ENCODE results near the gene ZNF436.
"Not testable (repeated sequence)": the region's sequence is repeated elsewhere in the genome, so short reads cannot be mapped to it uniquely, and the experiment has no call there.

Gene ZNF436

DNA sequence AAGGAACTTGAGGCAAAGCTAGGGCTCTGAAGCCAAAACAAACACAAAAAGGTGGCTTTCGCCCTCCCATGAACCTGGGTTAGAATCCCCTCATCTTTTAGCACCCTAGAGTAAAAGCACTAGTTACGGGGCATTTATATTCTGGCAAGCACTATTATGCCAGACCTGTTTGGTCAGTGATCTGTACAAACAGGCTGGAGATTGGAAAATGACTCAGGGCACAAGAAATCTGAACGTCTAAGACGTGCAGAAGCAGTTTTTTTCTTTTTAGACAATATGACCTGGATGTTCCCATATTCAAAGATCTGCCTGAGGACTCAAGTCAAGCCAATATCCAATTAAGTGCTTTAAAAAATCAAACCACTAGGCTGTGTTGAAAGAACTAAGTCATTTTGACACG is 3.0 kb downstream of the ZNF436 start:
- no peak for DNase-seq (ENCODE audit: low read depth)

- no peak for DNase-seq (ENCODE audit: low read depth)
Observed at GRCh38 chr1:23366146-23366545, 3.5 kb downstream of the ZNF436 start.

GRCh38 chr1:23362218-23362713 is 7.4 kb downstream of the ZNF436 start:
- no peak for DNase-seq (ENCODE audit: low read depth)

DNA sequence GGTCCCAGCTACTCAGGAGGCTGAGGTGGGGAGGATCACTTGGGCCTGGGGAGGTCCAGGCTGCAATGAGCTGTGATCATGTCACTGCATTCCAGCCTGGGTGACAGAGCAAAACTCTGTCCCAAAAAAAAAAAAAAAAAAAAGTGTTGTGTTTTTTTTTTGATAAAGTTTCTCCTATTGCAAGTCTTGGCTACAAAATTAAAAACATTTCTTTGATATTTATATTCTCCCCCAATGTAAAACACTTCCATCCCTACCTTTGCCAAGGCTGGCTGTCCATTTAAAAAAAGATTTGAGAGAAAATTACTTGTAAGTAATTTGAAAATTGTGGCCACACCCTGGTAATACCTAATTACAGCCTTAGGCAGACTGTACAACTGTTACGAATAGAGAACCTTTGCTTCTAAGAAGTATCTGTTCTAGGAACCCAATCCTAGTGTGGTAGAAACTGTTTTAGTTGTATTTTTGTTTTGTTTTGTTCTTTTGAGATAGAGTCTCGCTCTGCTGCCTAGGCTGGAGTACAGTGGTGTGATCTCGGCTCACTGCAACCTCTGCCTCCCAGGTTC is 11.2 kb downstream of the ZNF436 start:
- DNase-seq (ENCODE audit: low read depth), result no peak

- DNase-seq (ENCODE audit: low read depth), result no peak
Observed at GRCh38 chr1:23357138-23357908, 12.3 kb downstream of the ZNF436 start.

DNA sequence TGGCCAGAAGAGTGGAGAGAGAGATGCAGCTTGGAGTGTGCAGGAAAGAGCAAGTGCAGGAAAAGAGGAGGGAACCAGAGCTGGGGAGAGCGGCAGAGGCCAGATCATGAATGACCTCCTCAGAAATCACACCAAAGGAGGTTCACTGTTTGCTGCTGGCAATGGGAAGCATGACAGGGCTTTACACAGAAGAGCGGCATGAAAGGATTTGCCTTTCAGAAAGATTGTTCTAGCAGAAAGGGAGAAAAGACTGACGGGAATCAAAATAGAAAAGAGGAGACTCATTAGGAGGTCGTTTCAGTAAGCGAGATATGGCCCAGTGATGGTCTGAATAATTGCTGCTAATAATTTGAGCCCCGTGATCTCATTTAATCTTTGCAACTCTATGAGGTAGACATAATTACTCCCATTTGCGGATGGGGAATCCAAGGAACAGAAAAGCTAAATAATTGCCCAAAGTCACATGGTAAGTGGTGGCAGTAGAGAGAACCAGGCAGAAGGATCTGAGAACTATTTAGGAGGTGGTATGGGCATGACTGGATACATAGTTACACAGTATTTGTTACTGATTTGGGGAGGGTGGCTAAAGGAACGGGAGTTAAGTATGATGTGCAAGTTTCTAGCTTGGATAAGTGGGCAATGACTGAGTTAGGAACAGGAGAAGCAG is 13.0 kb downstream of the ZNF436 start:
- no peak for DNase-seq (ENCODE audit: low read depth)

DNA sequence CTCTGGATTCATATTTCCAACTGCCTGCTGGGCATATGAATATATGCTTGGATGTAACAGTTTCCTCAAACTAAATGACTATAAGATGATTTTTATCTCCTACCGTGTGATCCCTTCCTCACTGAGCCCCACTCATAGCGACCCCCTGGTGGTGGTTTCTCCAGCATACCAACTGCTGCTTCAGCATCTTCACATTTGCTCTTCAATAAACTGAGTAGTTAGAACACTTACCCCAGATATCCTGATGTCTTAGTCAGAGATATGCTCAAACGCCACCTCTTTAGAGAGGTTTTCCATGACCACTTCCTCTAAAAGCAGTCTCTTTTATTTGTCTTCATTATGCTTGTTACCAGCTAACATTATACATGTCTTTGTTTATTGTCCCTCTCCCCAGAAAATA is 15.4 kb downstream of the ZNF436 start:
- DNase-seq (ENCODE audit: low read depth), result no peak

DNA sequence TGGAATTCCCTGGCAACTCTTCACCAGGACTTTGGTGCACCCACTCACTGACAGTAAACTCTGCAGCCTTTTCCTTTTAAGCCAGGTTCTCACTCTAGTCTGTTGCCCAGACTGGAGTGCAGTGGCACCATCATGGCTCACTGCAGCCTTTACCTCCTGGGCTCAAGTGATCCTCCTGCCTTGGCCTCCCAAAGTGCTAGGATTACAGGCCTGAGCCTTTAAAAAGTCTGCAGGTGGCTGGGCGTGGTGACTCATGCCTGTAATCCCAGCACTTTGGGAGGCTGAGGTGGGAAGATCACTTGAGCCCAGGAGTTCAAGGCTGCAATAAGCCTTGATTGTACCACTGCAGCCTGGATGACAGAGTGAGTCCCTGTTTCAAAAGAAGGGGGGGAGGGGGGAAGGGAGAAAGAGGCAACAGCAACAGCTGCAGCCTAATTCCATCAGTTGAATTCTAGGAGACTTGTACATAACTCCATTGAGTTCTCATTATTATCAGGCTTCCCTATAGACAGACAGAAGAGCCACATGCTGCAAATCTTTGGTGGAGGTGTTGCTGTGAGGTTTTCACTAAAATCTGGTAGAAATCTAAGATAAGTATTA is 17.4 kb downstream of the ZNF436 start:
- DNase-seq (ENCODE audit: low read depth), result no peak

DNA sequence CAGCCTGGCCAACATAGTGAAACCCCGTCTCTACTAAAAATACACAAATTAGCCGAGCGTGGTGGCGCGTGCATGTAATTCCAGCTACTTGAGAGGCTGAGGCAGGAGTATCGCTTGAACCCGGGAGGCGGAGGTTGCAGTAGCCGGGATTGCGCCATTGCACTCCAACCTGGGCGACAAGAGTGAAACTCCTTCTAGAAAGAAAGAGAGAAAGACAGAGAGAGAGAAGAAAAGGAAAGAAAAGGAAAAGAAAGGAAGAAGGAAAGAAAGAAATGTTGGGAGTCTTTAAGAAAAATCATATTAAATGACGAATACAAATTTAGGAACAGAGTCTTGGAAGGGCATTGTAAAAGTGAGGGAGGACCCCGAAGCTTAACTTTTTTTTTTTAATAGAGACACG is 23.7 kb downstream of the ZNF436 start:
- DNase-seq (ENCODE audit: low read depth), result no peak

- DNase-seq (ENCODE audit: low read depth), result no peak
Observed at GRCh38 chr1:23344987-23345472, 24.6 kb downstream of the ZNF436 start.

DNA sequence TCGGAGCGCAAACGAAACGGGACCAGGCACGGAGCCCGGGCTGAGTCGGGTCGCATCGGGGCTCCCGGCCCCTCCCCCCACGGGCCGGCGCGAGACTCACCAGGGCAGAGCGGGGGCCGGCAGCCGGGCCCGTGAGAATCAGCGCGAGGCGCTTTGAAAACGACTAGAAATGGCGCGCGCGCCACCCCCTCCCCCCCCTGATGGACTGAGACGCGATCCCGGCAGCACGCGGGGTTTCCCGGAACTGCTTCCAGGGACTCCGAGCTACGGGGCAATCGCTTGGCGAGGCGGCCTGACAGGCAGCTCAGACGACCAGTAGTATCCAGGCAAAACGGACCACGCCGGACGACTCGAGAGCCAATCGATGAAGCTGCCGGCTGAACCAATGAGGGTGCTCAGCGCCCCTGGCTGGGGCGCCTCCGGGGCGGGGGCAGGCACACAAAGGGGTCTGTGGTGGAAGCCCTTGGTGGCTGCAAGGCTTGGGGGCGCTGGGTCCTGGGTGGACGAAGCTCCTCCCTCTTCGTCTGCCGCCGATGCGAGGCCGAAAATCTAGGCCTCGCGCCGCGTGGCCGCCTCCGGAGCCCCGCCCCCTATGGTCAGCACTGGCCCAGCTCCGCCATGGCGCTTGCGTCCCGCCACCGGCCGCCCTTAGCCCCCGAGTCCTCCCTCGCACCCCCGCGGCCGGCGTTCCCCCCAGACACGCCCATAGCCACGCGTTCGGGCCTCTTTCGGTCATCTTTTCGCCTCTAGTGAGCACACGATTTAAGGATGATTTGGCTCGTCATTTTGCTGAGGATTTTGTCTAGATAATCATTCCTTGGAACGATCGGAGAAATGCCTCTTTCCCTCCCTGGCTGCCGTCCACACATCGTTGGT is 25.3 kb downstream of the ZNF436 start, which contains the start of gene HNRNPR:
TSS of gene HNRNPR (minus strand) at position 174 of the 876 bp plus-strand sequence. CDS start 3,276 bp downstream, outside the sequence.
- DNase-seq (ENCODE audit: low read depth), result peak; percentile 100

DNA sequence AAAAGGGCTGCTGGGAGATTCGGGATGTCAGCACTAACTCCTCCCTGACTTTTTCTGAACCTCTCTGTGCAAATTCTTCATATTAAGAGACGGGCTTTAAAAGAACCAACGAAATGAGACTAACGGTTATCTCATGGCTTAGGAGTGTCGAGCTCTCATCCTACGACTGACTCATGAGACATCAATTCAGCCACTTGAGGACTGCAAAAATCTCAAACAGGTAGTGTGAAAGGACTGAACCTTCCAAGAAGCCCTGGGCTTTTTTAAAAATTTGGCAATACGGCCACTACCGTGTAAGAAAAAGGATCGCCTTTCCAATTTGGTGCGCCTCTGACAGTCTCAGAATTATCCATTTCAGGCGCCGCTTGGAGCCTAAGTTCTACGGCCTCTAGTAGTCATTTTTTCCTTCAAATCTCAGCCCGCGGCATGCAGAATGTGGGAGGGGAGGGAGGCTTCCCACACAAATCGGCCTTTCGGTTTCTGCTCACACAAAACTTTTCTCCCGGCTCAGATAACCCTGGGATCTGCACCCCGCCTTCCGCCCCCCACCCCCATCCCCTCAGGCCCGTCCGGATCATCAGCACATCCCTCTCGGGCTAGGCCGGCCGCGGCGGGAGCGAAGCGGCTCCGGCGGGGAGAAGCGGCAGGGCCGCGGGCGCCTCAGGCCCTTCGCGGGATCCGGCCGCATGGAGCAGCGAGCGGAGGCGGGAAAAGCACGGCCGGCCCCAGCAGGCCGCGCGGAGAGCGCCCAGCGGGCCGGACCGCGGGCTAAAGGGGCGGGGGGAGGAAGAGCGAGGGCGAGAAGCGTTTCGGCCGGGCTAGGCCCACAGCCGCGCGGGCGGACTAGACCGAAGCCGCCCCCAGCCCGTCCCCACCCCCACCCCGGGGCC is 26.2 kb downstream of the ZNF436 start:
- DNase-seq (ENCODE audit: low read depth), result peak; percentile 85

DNA sequence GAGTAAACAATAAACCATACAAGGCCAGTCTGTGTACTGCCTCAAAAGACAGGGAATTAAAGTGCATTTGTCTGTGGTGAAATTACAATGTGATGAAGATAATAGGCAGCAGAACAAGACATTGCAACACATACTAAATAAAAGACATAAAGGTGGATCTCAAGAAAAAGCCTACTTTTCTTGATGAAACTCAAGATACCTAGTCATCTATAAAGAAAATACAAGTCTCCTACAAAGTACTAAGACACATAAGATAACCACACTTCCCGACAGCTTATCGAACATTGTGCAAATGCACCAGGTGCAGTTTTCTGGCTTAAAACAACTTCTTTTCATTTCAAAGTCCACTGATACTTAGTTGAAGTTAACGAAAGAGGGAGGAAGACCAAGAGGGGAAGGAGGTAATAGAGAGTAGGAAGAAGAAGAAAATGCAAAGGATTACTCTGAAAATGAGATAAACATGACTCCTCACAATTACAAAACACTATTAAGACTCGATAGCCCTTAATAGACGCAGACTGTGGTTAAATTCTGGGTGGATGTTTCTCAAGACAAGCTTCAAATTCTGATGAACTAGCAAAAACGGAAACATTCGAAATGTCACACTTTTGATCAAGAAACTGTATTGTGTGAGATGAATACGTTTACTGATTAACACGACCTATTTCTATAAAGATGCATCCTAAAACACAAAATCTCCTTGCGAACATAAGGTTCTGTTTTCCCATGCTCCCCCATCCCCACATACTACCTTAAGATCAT is 27.5 kb downstream of the ZNF436 start:
- DNase-seq (ENCODE audit: low read depth), result peak; percentile 82

DNA sequence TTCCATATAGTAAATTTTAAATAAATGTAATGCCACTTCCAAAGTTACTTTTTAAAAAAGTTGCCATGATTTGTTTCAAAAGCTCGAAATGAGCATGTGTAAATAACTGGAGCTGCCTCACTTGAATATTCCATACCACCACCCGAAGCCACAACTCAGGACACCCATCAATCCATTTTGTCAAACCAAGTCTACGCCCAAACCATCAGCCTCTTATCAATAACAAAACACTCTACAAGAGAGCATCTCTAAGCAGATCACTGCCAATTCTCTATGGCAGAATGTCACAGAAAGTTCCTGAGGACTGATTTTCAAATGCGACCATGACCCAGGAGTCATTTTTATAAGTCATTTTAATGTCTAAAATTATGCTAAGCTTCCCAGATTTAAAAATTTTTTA is 30.0 kb downstream of the ZNF436 start:
- DNase-seq (ENCODE audit: low read depth), result no peak

GRCh38 chr1:23337869-23338268 is 31.8 kb downstream of the ZNF436 start:
- peak; percentile 33 for DNase-seq (ENCODE audit: low read depth)

DNA sequence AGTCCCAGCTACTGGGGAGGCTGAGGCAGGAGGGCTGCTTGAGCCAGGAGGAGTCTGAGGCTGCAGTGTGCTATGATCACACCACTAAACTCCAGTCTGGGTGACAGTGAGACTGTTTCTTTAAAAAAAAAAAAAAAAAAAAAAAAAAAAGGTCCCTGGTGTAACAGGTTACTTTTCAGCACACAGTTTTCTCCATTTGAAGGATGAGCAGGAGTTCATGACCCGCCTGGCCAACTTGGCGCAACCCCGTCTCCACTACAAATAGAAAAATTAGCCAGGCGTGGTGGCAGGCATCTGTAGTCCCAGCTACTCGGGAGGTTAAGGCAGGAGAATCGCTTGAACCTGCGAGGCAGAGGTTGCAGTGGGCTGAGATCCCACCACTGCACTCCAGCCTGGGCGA is 37.9 kb downstream of the ZNF436 start:
- no peak for DNase-seq (ENCODE audit: low read depth)

- DNase-seq (ENCODE audit: low read depth), result peak; percentile 26
Observed at GRCh38 chr1:23330846-23331245, 38.8 kb downstream of the ZNF436 start.

- DNase-seq (ENCODE audit: low read depth), result no peak
Observed at GRCh38 chr1:23325393-23325792, 44.2 kb downstream of the ZNF436 start.

GRCh38 chr1:23322770-23323169 is 46.9 kb downstream of the ZNF436 start:
- no peak for DNase-seq (ENCODE audit: low read depth)

GRCh38 chr1:23310280-23310679 is 59.4 kb downstream of the ZNF436 start:
- not testable (repeated sequence) for DNase-seq (ENCODE audit: low read depth)
